WTC11 (cell line): ENCODE measurements around the gene NLGN4X.

Experiments used
- CREB1 ChIP-seq: sonication (generic); formaldehyde crosslinking; IDR thresholded peaks from 2 replicates; pipeline ENCODE4 v1.8.0; 2023; ENCODE audit warnings: mild to moderate bottlenecking, missing genetic modification reagents
- CREM ChIP-seq: sonication (generic); formaldehyde crosslinking; IDR thresholded peaks from 2 replicates; pipeline ENCODE4 v1.8.1; 2022; ENCODE audit warnings: mild to moderate bottlenecking, missing genetic modification reagents, moderate library complexity
- NFYB ChIP-seq: sonication (generic); formaldehyde crosslinking; conservative IDR thresholded peaks from 2 replicates; pipeline ENCODE4 v1.8.0; 2022; ENCODE audit warnings: low read depth, missing genetic modification reagents
- TF ChIP-seq, protein P1 (sequence below): sonication (generic); formaldehyde crosslinking; IDR thresholded peaks from 2 replicates; pipeline ENCODE4 v1.8.0; 2023; ENCODE audit warnings: missing genetic modification reagents
- TF ChIP-seq, protein P2 (sequence below): sonication (generic); formaldehyde crosslinking; IDR thresholded peaks from 2 replicates; pipeline ENCODE4 v1.8.1; 2023; ENCODE audit warnings: mild to moderate bottlenecking, moderate library complexity, missing genetic modification reagents

DNA sequence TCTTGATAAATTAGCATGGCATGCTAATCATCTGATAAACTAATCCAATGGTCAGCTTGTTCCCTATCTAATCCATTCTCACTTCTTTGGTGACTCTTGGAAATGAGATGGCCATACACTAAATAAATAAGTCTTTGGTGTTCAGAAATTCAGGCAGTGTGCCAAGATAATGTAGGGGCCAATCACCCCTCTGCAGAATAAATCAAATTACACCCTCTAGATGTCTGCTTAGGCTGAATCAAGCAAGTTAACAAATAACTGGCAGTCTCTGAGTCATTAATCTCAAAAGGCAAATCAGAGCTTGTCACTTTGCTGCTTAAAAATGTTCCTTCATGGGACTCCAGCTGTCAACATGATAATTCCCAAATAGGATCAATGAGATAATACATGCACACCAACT lies 97.4 kb downstream of the NLGN4X start:
- TF ChIP-seq, protein P1, sequence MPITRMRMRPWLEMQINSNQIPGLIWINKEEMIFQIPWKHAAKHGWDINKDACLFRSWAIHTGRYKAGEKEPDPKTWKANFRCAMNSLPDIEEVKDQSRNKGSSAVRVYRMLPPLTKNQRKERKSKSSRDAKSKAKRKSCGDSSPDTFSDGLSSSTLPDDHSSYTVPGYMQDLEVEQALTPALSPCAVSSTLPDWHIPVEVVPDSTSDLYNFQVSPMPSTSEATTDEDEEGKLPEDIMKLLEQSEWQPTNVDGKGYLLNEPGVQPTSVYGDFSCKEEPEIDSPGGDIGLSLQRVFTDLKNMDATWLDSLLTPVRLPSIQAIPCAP: no peak
- TF ChIP-seq CREB1 (CRISPR knock-in tag) (no peak), CREM (no peak), NFYB (no peak)
- TF ChIP-seq, protein P2, sequence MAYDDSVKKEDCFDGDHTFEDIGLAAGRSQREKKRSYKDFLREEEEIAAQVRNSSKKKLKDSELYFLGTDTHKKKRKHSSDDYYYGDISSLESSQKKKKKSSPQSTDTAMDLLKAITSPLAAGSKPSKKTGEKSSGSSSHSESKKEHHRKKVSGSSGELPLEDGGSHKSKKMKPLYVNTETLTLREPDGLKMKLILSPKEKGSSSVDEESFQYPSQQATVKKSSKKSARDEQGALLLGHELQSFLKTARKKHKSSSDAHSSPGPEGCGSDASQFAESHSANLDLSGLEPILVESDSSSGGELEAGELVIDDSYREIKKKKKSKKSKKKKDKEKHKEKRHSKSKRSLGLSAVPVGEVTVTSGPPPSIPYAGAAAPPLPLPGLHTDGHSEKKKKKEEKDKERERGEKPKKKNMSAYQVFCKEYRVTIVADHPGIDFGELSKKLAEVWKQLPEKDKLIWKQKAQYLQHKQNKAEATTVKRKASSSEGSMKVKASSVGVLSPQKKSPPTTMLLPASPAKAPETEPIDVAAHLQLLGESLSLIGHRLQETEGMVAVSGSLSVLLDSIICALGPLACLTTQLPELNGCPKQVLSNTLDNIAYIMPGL: no peak
